Stimulated activated CD8-positive, alpha-beta memory T cell treated with anti-CD3 and anti-CD28 coated beads, Interleukin-4, amount 100 ng/mL, for 1 hour (primary cell): ENCODE data around the gene FABP2.
A peak's percentile ranks its signal among the peaks of the same experiment; 100 is the strongest.
"Not testable (repeated sequence)": the region's sequence is repeated elsewhere in the genome, so short reads cannot be mapped to it uniquely, and the experiment has no call there.

Source experiments
- DNase-seq, 2 donors: peaks; one replicate each; pipeline ENCODE4 v3.0.0-alpha.2; 2020; ENCODE audit warnings: low read depth in 2 of 2, low spot score in 1 of 2

FABP2 gene

GRCh38 chr4:119321921-119322687 lies at the start of gene FABP2:
Gene FABP2 (minus strand): TSS chr4:119322138. CDS start chr4:119322102, 36 bp downstream.
- DNase-seq: no peak

- DNase-seq: not testable (repeated sequence)
Observed at GRCh38 chr4:119370951-119371683, 49.2 kb upstream of the FABP2 start.

- DNase-seq: peak; percentile 2 to 23
Observed at GRCh38 chr4:119370392-119370791, 48.5 kb upstream of the FABP2 start.

- DNase-seq: not testable (repeated sequence)
Observed at GRCh38 chr4:119366802-119367201, 44.9 kb upstream of the FABP2 start.

GRCh38 chr4:119364203-119364602 lies 42.3 kb upstream of the FABP2 start:
- not testable (repeated sequence) for DNase-seq

GRCh38 chr4:119363372-119363771 lies 41.4 kb upstream of the FABP2 start:
- not testable (repeated sequence) for DNase-seq

GRCh38 chr4:119362413-119362812 lies 40.5 kb upstream of the FABP2 start:
- not testable (repeated sequence) for DNase-seq

- not testable (repeated sequence) for DNase-seq
Observed at GRCh38 chr4:119359873-119360272, 37.9 kb upstream of the FABP2 start.

GRCh38 chr4:119356796-119357195 lies 34.9 kb upstream of the FABP2 start:
- DNase-seq: not testable (repeated sequence)

- DNase-seq: not testable (repeated sequence)
Observed at GRCh38 chr4:119356041-119356440, 34.1 kb upstream of the FABP2 start.

GRCh38 chr4:119353364-119353763 lies 31.4 kb upstream of the FABP2 start:
- not testable (repeated sequence) for DNase-seq

GRCh38 chr4:119348169-119348568 lies 26.2 kb upstream of the FABP2 start:
- not testable (repeated sequence) for DNase-seq

- DNase-seq: not testable (repeated sequence)
Observed at GRCh38 chr4:119343293-119343692, 21.4 kb upstream of the FABP2 start.

- not testable (repeated sequence) for DNase-seq
Observed at GRCh38 chr4:119339895-119340294, 18.0 kb upstream of the FABP2 start.

- no peak for DNase-seq
Observed at GRCh38 chr4:119337010-119337409, 15.1 kb upstream of the FABP2 start.

GRCh38 chr4:119336332-119336979 lies 14.5 kb upstream of the FABP2 start:
- not testable (repeated sequence) for DNase-seq

GRCh38 chr4:119329835-119330620 lies 8.1 kb upstream of the FABP2 start:
- no peak for DNase-seq

- DNase-seq: no peak
Observed at GRCh38 chr4:119328695-119329094, 6.8 kb upstream of the FABP2 start.

- DNase-seq: no peak
Observed at GRCh38 chr4:119317990-119318389, 3.9 kb downstream of the FABP2 start.

GRCh38 chr4:119315036-119315435 lies 6.9 kb downstream of the FABP2 start:
- no peak for DNase-seq

GRCh38 chr4:119314356-119314755 lies 7.6 kb downstream of the FABP2 start:
- no peak for DNase-seq
